OCI-LY1 (cell line): ENCODE measurements around the gene OR9A2.

Experiments
- EZH2 ChIP-seq: fragments of 200-600 bp; sonication (generic), shearing (Covaris generic); IDR thresholded peaks from 2 replicates; pipeline ENCODE4 v1.8.0; 2017; ENCODE audit warnings: borderline replicate concordance, mixed run types, mild to moderate bottlenecking, antibody characterized with exemption, low read length, moderate library complexity, mixed read lengths
- TF ChIP-seq, protein P1 (sequence below): fragments of 200-600 bp; sonication (generic), shearing (Covaris generic); IDR thresholded peaks from 2 replicates; pipeline ENCODE4 v1.5.1; 2017; ENCODE audit warnings: mild to moderate bottlenecking, antibody characterized with exemption, low read length, moderate library complexity, mixed read lengths

- TF ChIP-seq, protein P1, sequence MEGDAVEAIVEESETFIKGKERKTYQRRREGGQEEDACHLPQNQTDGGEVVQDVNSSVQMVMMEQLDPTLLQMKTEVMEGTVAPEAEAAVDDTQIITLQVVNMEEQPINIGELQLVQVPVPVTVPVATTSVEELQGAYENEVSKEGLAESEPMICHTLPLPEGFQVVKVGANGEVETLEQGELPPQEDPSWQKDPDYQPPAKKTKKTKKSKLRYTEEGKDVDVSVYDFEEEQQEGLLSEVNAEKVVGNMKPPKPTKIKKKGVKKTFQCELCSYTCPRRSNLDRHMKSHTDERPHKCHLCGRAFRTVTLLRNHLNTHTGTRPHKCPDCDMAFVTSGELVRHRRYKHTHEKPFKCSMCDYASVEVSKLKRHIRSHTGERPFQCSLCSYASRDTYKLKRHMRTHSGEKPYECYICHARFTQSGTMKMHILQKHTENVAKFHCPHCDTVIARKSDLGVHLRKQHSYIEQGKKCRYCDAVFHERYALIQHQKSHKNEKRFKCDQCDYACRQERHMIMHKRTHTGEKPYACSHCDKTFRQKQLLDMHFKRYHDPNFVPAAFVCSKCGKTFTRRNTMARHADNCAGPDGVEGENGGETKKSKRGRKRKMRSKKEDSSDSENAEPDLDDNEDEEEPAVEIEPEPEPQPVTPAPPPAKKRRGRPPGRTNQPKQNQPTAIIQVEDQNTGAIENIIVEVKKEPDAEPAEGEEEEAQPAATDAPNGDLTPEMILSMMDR: no peak
- TF ChIP-seq EZH2: no peak
Measured at GRCh38 chr7:143027032-143027431, at the start of gene OR9A2.
